MM.1S (cell line): Measurements from ENCODE around the gene DDI2.
A peak's percentile ranks its signal among the peaks of the same experiment; 100 is the strongest.

Experiments used
- DNase-seq: peaks from one replicate; pipeline ENCODE4 v3.0.0-alpha.2; 2015
- H2AFZ ChIP-seq: fragments of 300-600 bp; sonication (generic); 2 replicates; pipeline ENCODE4 v1.6.0; 2016; ENCODE audit warnings: antibody characterized with exemption, low read length
- H3F3A ChIP-seq: fragments of 300-600 bp; sonication (generic); 2 replicates; pipeline ENCODE4 v1.6.1; 2016; ENCODE audit warnings: mild to moderate bottlenecking, antibody characterized with exemption, low read length, moderate library complexity, mixed read lengths; ENCODE audit not compliant: insufficient read depth
- H3K27ac ChIP-seq: fragments of 300-600 bp; sonication (generic); 2 replicates; pipeline ENCODE4 v1.5.1; 2016; ENCODE audit warnings: mild to moderate bottlenecking, low read length
- H3K27me3 ChIP-seq: fragments of 300-600 bp; sonication (generic); replicated peaks from 2 replicates; pipeline ENCODE4 v1.6.0; 2016; ENCODE audit warnings: low read length; ENCODE audit not compliant: insufficient read depth
- H3K36me3 ChIP-seq: fragments of 300-600 bp; sonication (generic); replicated peaks from 2 replicates; pipeline ENCODE4 v1.6.1; 2016; ENCODE audit warnings: mild to moderate bottlenecking, low read length, mixed read lengths; ENCODE audit not compliant: insufficient read depth
- H3K4me1 ChIP-seq: fragments of 300-600 bp; sonication (generic); 2 replicates; pipeline ENCODE4 v1.6.1; 2016; ENCODE audit warnings: low read length, mixed read lengths
- H3K4me2 ChIP-seq: fragments of 300-600 bp; sonication (generic); 2 replicates; pipeline ENCODE4 v1.6.0; 2016; ENCODE audit warnings: low read depth, low read length
- H3K4me3 ChIP-seq: fragments of 300-600 bp; sonication (generic); 2 replicates; pipeline ENCODE4 v1.5.1; 2016; ENCODE audit warnings: low read length, mixed read lengths
- H3K79me2 ChIP-seq: fragments of 300-600 bp; sonication (generic); 2 replicates; pipeline ENCODE4 v1.6.1; 2016; ENCODE audit warnings: mixed run types, low read length, mixed read lengths
- H3K9ac ChIP-seq: fragments of 300-600 bp; sonication (generic); 2 replicates; pipeline ENCODE4 v1.6.1; 2016; ENCODE audit warnings: low read length, mixed read lengths
- H3K9me2 ChIP-seq: fragments of 300-600 bp; sonication (generic); replicated peaks from 2 replicates; pipeline ENCODE4 v1.6.1; 2016; ENCODE audit warnings: mild to moderate bottlenecking, low read length, mixed read lengths; ENCODE audit not compliant: insufficient read depth
- H3K9me3 ChIP-seq: fragments of 300-600 bp; sonication (generic); replicated peaks from 2 replicates; pipeline ENCODE4 v1.6.1; 2016; ENCODE audit warnings: mild to moderate bottlenecking, low read length, mixed read lengths; ENCODE audit not compliant: insufficient read depth
- H4K20me1 ChIP-seq: fragments of 300-600 bp; sonication (generic); 2 replicates; pipeline ENCODE4 v1.6.1; 2016; ENCODE audit warnings: mild to moderate bottlenecking, low read length, moderate library complexity, mixed read lengths; ENCODE audit not compliant: insufficient read depth
- CTCF ChIP-seq: fragments of 300-600 bp; sonication (generic); IDR thresholded peaks from 2 replicates; pipeline ENCODE4 v1.5.1; 2016; ENCODE audit warnings: antibody characterized with exemption, low read length, mixed read lengths
- EZH2 ChIP-seq: fragments of 300-600 bp; sonication (generic); optimal IDR thresholded peaks from 2 replicates; pipeline ENCODE3; 2017; ENCODE audit warnings: low read depth, mild to moderate bottlenecking, antibody characterized with exemption, low read length, mixed read lengths
- EZH2phosphoT487 ChIP-seq: fragments of 300-600 bp; sonication (generic); IDR thresholded peaks from 2 replicates; pipeline ENCODE4 v1.6.1; 2018; ENCODE audit warnings: antibody characterized with exemption, low read length

Gene DDI2

GRCh38 chr1:15571266-15571665 lies 46.0 kb upstream of the DDI2 start:
- peak overlapping the region; percentile 74 for H3K4me2 ChIP-seq
- peaks cover 29% of the 10 kb centered on the region for H3F3A ChIP-seq
- no peaks in the 10 kb centered on the region for H3K9me3 ChIP-seq
- peak overlapping the region; percentile 41 for H2AFZ ChIP-seq
- DNase-seq: peak; percentile 12
- no peaks in the 10 kb centered on the region for H3K79me2 ChIP-seq
- H3K27me3 ChIP-seq: no peaks in the 10 kb centered on the region
- H3K4me1 ChIP-seq: peaks cover 14% of the 10 kb centered on the region
- H4K20me1 ChIP-seq: no peaks in the 10 kb centered on the region
- peak overlapping the region; percentile 68 for H3K9ac ChIP-seq
- H3K4me3 ChIP-seq: peak overlapping the region; percentile 24; the same call in 1 of the 2 replicates
- no peak for TF ChIP-seq CTCF
- no peak for TF ChIP-seq EZH2phosphoT487
- no peak for TF ChIP-seq EZH2
- H3K27ac ChIP-seq: peak overlapping the region; percentile 97
- 0 out of 2 replicates have a peak, but pooled peaks cover 7% of the 10 kb centered on the region for H3K36me3 ChIP-seq
- no peaks in the 10 kb centered on the region for H3K9me2 ChIP-seq

GRCh38 chr1:15573477-15573876 lies 43.8 kb upstream of the DDI2 start:
- H3K79me2 ChIP-seq: no peaks in the 10 kb centered on the region
- no peak overlapping the region for H3K9ac ChIP-seq
- no peaks in the 10 kb centered on the region for H4K20me1 ChIP-seq
- H3F3A ChIP-seq: peaks cover 29% of the 10 kb centered on the region
- H3K27me3 ChIP-seq: no peaks in the 10 kb centered on the region
- TF ChIP-seq CTCF: no peak
- TF ChIP-seq EZH2phosphoT487: no peak
- TF ChIP-seq EZH2: no peak
- H3K36me3 ChIP-seq: 0 out of 2 replicates have a peak, but pooled peaks cover 4% of the 10 kb centered on the region
- H3K4me3 ChIP-seq: no peak overlapping the region
- no peak for DNase-seq
- H3K4me1 ChIP-seq: peaks cover 22% of the 10 kb centered on the region
- H3K4me2 ChIP-seq: no peak overlapping the region
- H3K9me2 ChIP-seq: no peaks in the 10 kb centered on the region
- no peaks in the 10 kb centered on the region for H3K9me3 ChIP-seq
- no peak overlapping the region for H3K27ac ChIP-seq
- no peak overlapping the region for H2AFZ ChIP-seq

GRCh38 chr1:15574741-15575140 lies 42.5 kb upstream of the DDI2 start:
- no peaks in the 10 kb centered on the region for H3K36me3 ChIP-seq
- no peak overlapping the region for H3K9ac ChIP-seq
- no peak overlapping the region for H2AFZ ChIP-seq
- no peaks in the 10 kb centered on the region for H3K79me2 ChIP-seq
- no peaks in the 10 kb centered on the region for H4K20me1 ChIP-seq
- no peaks in the 10 kb centered on the region for H3K9me2 ChIP-seq
- H3K27ac ChIP-seq: no peak overlapping the region
- H3K9me3 ChIP-seq: no peaks in the 10 kb centered on the region
- no peak overlapping the region for H3K4me2 ChIP-seq
- no peaks in the 10 kb centered on the region for H3K27me3 ChIP-seq
- no peak for TF ChIP-seq EZH2
- no peak for TF ChIP-seq CTCF
- TF ChIP-seq EZH2phosphoT487: no peak
- DNase-seq: no peak
- peaks cover 41% of the 10 kb centered on the region for H3F3A ChIP-seq
- peaks cover 31% of the 10 kb centered on the region for H3K4me1 ChIP-seq
- H3K4me3 ChIP-seq: no peak overlapping the region
